ENCODE results near the gene MFSD6.
"Not testable (repeated sequence)": the region's sequence is repeated elsewhere in the genome, so short reads cannot be mapped to it uniquely, and the experiment has no call there.

MFSD6 gene

GRCh38 chr2:190406805-190407204 is 1.4 kb upstream of the MFSD6 start:
- DNase-seq: no peak

GRCh38 chr2:190407246-190407661 is 901 bp upstream of the MFSD6 start:
- no peak for DNase-seq

DNA sequence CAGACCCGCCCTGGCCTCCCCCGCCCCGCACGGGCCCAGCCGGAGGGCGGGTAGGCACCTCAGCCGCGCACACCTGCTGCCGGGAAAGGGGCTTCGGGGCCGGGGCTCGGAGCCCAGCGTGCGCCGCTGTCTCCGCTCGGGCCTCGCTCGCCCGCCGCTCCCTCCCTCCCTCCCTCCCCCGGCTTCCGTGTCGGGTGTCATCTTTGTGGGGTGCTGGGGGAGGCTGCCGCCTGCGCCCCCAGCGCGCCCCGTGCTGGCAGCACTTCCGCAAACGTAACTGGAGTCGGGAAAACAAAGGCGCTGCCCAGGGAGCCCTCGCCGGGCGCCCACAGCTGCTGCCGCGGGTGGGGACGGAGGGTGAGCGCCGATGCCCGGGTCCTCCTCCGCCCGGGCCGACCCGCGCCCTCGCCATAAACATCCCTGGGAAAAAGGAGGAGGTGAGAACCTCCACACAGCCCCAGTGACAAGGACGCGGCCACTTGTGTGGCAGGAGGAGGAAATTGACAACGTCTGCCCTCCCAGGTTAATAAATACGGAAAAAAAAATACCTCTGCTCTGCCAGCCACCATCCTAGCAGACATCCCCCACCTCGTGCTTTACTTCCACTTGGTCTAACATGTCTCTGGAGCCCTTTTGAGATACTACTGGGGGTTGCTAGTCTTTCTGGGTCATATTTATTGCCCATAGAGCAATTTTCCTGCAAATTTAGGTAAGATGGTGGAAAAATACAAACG is 550 bp downstream of the MFSD6 start:
- peak; percentile 81 for DNase-seq

DNA sequence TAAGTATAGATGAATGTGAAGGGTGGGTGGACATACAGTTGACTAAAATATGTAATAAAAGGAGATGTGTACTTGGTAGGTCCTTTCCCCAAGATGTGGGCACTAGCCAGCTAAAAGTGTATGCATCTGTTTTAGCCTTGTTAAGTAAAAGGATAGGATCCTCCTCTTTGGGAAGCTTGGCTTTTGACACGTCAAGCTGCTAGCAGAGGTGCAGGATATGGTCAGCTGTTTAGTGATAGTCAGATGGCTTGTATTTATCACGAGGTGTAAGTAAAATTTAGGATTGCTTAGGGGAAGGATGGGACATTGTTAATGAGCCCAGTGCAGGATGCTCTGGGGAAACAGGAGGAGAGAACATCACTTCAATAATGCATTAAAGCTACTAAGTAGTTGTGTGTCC is 1.5 kb downstream of the MFSD6 start:
- peak; percentile 11 for DNase-seq

GRCh38 chr2:190410166-190410565 is 2.0 kb downstream of the MFSD6 start:
- DNase-seq: no peak

- no peak for DNase-seq
These were observed 4.8 kb downstream of the MFSD6 start for GRCh38 chr2:190412966-190413365.

GRCh38 chr2:190413421-190413820 is 5.3 kb downstream of the MFSD6 start:
- DNase-seq: no peak

DNA sequence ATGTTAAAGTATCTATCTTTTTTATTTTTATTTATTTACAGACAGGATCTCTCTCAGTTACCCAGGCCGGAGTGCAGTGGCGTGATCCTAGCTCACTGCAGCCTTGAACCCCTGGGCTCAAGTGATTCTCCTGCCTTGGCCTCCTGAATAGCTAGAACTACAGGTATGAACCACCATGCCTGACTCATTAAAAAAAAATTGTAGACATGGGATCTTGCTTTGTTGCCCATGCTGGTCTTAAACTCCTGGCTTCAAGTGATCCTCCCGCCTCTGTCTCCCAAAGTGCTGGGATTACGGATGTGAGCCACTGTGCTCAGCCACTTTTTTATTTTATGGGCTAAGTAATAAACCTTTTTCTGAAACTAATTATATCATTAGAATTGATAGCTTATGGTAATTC is 7.1 kb downstream of the MFSD6 start:
- DNase-seq: no peak

DNA sequence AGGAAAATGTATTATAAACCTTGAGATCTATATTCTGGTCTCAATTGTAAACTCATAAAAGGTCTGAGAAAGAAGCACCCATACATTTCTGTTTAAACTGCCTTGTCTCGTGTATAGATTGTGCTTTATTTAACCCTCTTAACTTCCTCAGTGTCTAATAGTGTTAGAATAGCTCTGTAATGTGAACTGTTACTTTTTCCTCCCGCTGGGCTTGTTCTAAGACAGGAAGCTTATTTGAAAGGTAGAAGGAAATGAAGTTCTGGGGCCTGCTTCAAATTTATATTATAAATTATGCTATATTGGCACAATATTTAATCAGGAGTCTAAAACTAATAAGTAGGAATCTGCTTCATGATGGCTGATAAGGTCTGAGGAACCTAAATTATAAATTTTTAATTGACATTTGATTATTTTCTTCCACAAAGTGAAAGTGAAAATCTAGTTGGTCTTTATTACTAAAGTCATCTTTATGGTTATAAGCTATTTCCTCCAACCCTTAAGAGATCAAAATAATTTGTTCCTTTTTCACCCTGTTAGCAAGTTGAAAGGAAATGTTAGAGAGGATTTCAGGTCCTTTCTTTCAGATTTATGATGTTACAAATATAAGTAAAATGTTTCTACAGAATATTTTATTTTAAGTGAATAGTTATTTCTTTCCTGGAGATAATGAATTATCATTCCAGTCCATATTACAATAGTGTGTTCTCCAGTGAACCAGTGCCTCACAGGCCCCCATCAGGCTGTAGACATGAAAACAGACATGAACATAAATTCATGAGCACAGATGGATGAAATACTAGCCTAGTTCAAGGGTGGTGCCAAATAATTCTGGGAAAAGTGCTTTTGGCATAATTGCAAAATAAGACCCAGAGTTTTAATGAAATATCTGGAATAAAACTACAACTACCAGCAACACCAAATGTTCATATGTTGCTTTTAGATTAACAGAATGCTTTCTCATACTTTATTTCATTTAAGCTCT is 7.9 kb downstream of the MFSD6 start:
- DNase-seq: no peak

DNA sequence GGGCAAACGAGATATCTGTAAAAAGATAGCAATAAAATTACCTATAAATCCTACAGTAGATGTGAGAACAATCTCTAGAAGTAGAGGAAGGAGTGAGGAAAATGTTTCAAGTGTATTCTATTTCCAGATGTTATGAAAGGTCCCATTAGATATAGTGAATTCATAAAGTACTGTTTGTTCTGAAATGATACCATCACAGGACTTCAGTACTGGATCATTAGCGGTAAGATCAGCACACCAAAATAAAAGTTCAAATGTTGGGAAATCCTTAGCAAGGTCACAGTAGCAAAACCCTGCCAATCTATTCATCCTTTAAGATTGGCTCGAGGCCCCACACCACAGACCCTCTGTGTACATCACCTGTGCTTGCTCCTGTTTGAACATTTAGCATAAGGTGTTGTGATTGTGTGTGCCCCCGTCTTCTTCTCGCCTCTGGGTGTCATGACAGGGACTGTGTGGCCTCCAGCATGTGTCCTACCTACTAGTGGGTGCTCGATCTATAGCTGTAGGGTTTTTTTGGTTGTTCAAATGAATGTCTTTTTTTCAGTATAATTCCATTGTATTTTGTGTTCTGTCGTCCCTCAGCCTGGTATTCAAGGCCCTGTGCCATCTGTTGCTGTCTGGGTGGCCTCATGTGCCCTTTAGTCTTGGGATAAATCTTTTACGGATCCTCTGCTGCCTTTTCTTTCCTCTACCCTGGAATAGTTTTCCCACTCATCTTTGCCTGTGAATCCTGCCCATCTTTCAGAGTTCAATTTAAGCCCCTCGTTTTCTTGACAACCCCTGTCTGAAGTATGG is 9.1 kb downstream of the MFSD6 start:
- DNase-seq: no peak

- DNase-seq: no peak
These were observed 10.6 kb downstream of the MFSD6 start for GRCh38 chr2:190418727-190419126.

DNA sequence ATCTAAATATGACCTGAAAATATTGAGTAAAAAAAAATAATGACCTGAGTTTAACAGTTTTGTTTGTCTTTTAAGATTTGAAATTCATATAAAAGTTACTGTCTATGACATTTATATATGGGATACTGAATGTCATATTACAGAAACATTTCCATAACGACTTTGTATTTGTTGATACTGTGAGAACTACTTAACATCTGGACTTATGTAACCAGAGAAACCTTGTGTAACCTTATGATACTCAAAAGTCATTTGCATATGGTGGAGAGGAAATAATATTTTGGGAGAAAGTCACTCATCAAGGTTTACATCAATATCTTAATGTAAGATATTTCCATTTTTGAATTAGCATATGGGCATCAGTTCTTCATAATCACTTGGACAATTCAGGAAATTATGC is 12.6 kb downstream of the MFSD6 start:
- no peak for DNase-seq

DNA sequence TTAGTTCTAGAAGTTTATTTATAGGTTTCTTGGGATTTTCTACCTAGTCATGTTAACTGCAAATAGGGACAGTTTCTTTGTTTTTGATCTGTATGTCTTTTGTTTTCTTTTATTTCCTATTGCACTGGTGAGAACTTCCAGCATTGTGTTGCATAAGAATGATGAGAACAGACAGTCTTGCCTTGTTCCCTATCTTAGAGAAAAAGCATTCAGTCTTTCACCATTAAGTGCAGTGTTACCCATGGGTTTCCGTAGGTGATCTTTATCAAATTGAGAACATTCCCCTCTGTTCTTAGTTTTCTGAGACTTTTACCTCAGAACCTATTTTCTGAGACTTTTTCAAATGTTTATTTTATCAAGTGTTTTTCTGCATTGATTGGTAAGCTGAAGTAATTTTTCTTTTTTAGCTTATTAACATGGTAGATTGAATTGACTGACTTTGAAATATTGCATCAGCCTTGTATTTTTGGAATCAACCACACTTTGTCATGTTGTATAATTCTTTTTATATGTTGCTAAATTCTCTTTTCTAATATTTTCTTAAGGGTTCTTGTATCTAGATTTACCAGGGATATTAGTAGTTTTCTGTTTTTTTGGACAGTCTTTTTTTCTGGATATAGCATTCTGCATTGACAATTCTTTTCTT is 17.2 kb downstream of the MFSD6 start:
- no peak for DNase-seq

- no peak for DNase-seq
These were observed 17.9 kb downstream of the MFSD6 start for GRCh38 chr2:190425883-190426658.

DNA sequence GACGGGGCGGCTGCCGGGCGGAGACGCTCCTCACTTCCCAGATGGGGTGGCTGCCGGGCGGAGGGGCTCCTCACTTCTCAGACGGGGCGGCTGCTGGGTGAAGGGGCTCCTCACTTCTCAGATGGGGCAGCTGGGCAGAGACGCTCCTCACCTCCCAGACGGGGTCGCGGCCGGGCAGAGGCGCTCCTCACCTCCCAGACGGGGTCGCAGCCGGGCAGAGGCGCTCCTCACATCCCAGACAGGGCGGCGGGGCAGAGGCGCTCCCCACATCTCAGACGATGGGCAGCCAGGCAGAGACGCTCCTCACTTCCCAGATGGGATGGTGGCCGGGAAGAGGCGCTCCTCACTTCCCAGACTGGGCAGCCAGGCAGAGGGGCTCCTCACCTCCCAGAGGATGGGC is 22.7 kb downstream of the MFSD6 start:
- DNase-seq: not testable (repeated sequence)

GRCh38 chr2:190431907-190432306 is 23.8 kb downstream of the MFSD6 start:
- DNase-seq: no peak

DNA sequence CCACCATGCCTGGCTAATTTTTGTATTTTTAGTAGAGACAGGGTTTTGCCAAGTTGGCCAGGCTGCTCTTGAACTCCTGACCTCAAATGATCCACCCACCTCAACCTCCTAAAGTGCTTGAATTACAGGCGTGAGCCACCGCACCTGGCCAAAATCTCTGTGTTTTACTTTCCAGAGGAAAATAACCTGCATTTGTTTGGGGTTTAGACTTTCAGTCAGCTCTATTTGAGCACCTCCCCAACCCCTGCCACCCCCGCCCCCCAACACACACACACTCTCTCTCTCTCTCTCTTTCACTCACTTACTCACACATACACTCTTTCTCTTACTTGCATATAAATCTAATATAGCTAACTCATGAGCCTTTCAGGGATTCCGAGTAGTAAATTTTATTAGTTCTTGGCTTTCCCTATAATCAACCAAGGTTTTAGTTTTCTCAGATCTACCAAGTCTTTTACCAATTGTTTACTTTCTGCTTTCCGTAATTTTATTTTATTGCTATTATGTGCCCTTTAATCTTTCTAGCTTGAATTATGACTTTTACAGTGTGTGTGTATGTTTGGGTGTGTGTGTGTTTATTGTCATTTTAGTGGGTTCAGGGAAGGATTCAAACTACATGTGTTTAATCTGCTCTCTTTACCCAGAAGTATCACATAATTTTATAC is 24.5 kb downstream of the MFSD6 start:
- DNase-seq: no peak

GRCh38 chr2:190435031-190435670 is 27.0 kb downstream of the MFSD6 start:
- no peak for DNase-seq

DNA sequence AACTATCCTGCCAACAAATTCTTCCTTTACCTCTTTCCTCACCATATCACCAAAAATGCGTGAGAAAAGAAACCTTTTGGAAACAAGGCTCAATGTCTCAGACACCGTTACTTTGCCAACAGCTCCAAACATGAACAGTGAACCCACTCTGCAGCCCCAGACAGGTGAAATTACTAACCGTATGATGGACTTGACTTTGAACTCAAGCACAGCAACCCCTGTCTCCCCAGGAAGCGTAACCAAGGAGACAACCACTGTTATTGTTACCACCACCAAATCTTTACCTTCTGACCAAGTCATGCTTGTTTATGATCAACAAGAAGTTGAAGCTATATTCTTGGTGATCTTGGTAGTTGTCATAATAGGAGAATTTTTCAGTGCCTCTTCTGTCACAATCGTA is 28.4 kb downstream of the MFSD6 start:
- no peak for DNase-seq

DNA sequence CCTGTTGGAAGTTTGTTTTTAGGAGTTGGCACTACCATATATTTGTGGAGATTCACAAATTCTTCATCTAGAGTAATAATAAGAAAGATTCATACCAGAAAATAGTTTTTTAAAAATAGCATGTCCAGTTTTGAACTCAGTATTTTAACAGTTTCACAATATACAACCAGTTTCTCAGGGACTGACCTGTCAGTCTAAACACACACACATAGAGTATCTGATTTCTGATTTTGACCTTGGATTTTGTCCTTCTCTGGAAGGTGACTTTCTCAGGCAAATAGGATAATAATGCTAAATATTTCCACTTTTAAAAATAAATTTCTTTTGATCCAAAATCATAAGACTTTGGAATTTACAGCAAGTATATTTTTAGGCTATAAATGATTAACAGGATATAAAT is 32.0 kb downstream of the MFSD6 start:
- DNase-seq: no peak

DNA sequence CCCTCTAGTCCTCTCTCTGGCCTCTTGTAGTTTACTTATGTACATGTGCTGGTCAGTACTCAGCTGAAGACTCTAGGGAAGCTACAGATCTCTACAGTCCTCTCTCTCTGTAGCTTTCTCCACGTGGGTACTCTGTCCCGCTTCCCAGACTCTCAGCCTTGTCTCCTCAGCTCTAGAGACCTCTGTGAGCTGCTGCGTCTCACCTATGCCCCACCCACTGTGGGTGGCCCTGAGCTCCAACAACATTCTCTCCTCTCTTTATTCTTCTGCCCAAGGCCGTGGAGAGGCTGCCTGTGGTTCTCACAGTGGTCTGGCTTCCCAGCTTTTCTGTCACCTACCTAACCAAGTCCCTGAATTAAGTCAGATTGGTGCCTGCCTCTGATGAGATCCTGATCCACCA is 33.4 kb downstream of the MFSD6 start:
- no peak for DNase-seq

Measured in retina (tissue), 1 donor.